ENCODE data around the gene FAAH.

Gene FAAH

GRCh38 chr1:46458846-46459245 is 64.7 kb downstream of the FAAH start:
- no peak for DNase-seq (ENCODE audit: low read depth)
- no peak overlapping the region for H3K4me3 ChIP-seq (ENCODE audit: low read depth, low read length)
- TF ChIP-seq, protein P1, sequence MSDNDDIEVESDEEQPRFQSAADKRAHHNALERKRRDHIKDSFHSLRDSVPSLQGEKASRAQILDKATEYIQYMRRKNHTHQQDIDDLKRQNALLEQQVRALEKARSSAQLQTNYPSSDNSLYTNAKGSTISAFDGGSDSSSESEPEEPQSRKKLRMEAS (IDR thresholded peaks at IDR 0.05; ENCODE audit: low read depth, low read length): no peak
- no peak for TF ChIP-seq CTCF (IDR thresholded peaks at IDR 0.05; ENCODE audit: low read depth, low read length)
- no peak for TF ChIP-seq POLR2A (IDR thresholded peaks at IDR 0.05; ENCODE audit: extremely low read depth, insufficient read length)
- TF ChIP-seq MYC (IDR thresholded peaks at IDR 0.05; ENCODE audit: low read depth, low read length): no peak

- no peak overlapping the region for H3K4me3 ChIP-seq (ENCODE audit: low read depth, low read length)
- TF ChIP-seq, protein P1 (IDR thresholded peaks at IDR 0.05; ENCODE audit: low read depth, low read length): no peak
- TF ChIP-seq POLR2A (IDR thresholded peaks at IDR 0.05; ENCODE audit: extremely low read depth, insufficient read length): no peak
- no peak for TF ChIP-seq CTCF (IDR thresholded peaks at IDR 0.05; ENCODE audit: low read depth, low read length)
- TF ChIP-seq MYC (IDR thresholded peaks at IDR 0.05; ENCODE audit: low read depth, low read length): no peak
- DNase-seq (ENCODE audit: low read depth): no peak
These were observed 65.2 kb downstream of the FAAH start for GRCh38 chr1:46459315-46459714.

DNA sequence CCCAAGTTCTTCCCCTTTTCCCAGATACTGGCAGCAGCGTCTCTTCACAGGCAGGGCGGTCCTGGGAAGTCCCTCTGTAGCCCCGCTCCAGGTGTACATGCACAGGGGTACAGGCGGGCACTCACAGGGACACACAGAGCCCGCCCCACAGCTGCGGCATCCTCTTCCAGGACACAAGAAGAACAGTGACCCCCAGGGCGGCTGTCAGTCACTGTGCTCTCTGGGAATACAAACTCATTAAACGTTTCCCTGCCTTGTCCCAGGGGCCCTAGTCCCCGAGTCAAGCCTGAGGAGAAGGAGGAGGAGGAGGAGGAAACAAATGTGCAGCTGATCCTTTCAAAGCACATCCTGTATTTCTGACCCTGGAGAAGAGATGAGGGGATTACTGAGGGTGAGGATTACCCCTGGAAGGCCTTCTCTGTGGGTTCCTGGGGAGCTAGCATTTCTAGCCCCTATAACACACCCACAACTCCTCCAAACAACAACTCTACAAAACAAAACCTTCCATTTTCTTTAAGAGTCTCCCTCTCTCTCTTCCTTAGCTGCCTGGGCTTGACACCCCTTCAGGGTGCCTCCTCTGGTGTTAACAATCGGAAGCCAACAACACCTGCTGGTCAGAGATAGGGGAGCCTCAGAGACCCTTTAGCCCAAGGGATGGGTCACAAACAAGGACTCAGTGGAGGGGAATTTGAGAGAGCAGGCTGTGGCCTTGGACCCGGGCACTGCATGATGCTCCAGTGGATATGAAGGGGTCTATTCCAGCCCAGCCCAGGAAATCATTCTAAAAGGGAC is 67.1 kb downstream of the FAAH start:
- no peak overlapping the region for H3K4me3 ChIP-seq (ENCODE audit: low read depth, low read length)
- DNase-seq (ENCODE audit: low read depth): no peak
- TF ChIP-seq, protein P1 (IDR thresholded peaks at IDR 0.05; ENCODE audit: low read depth, low read length): no peak
- TF ChIP-seq POLR2A (IDR thresholded peaks at IDR 0.05; ENCODE audit: extremely low read depth, insufficient read length): no peak
- no peak for TF ChIP-seq CTCF (IDR thresholded peaks at IDR 0.05; ENCODE audit: low read depth, low read length)
- TF ChIP-seq MYC (IDR thresholded peaks at IDR 0.05; ENCODE audit: low read depth, low read length): no peak

- TF ChIP-seq POLR2A (IDR thresholded peaks at IDR 0.05; ENCODE audit: extremely low read depth, insufficient read length): no peak
- no peak for TF ChIP-seq MYC (IDR thresholded peaks at IDR 0.05; ENCODE audit: low read depth, low read length)
- no peak for TF ChIP-seq CTCF (IDR thresholded peaks at IDR 0.05; ENCODE audit: low read depth, low read length)
- TF ChIP-seq, protein P1 (IDR thresholded peaks at IDR 0.05; ENCODE audit: low read depth, low read length): no peak
- DNase-seq (ENCODE audit: low read depth): no peak
- no peak overlapping the region for H3K4me3 ChIP-seq (ENCODE audit: low read depth, low read length)
These were observed 67.8 kb downstream of the FAAH start for GRCh38 chr1:46461809-46462448.
